PC-9 (cell line): Measurements from ENCODE around the gene SPINT2. TPM values are rescaled to one million over a fixed set of nuclear protein-coding genes. Genes with fewer than 3 reads are reported as not detected.

Source experiments
- BruUV-seq: library from RNA; stranded (reverse); fragments of 400-500 nt; replicated peaks from 2 replicates; lab custom pipeline; 2021; lab: Mats Ljungman, UMichigan
- CTCF ChIA-PET: fragments of 300-600 bp; sonication (Branson Sonifier 250); formaldehyde crosslinking; loops from one replicate; lab custom pipeline; 2022; ENCODE audit warnings: antibody characterized with exemption; lab: Charles Lee
- POLR2A ChIA-PET: fragments of 300-600 bp; sonication (Branson Sonifier 250); formaldehyde crosslinking; loops from one replicate; lab custom pipeline; 2022; ENCODE audit warnings: antibody characterized with exemption; ENCODE audit not compliant: unreplicated experiment; lab: Charles Lee
- DNase-seq, 2 experiments: peaks; one replicate each; pipeline versions ENCODE4 v3.0.0 to v3.0.0-alpha.2; 2015 to 2022; ENCODE audit warnings: mixed read lengths in 1 of 2
- H2AFZ ChIP-seq: fragments of 200-600 bp; sonication (generic); 2 replicates; pipeline ENCODE4 v1.8.1; 2017; ENCODE audit warnings: antibody characterized with exemption
- H3F3A ChIP-seq: fragments of 200-600 bp; sonication (generic); 2 replicates; pipeline ENCODE4 v1.8.1; 2017; ENCODE audit warnings: antibody characterized with exemption, mild to moderate bottlenecking, low read depth; ENCODE audit not compliant: insufficient read depth
- H3K27ac ChIP-seq: fragments of 200-600 bp; sonication (generic); 2 replicates; pipeline ENCODE4 v1.6.1; 2016; ENCODE audit warnings: mixed run types
- H3K27me3 ChIP-seq: fragments of 200-600 bp; sonication (generic); 2 replicates; pipeline ENCODE4 v1.6.1; 2016; ENCODE audit warnings: low read depth, mixed run types; ENCODE audit not compliant: insufficient read depth
- H3K36me3 ChIP-seq: fragments of 200-600 bp; sonication (generic); 2 replicates; pipeline ENCODE4 v1.6.1; 2016; ENCODE audit warnings: low read depth, mixed run types
- H3K4me1 ChIP-seq: fragments of 200-600 bp; sonication (generic); replicated peaks from 2 replicates; pipeline ENCODE4 v1.6.1; 2016; ENCODE audit warnings: mixed run types; ENCODE audit not compliant: insufficient read depth
- H3K4me2 ChIP-seq: fragments of 200-600 bp; sonication (generic); 2 replicates; pipeline ENCODE4 v1.6.1; 2017; ENCODE audit warnings: mixed run types
- H3K4me3 ChIP-seq: fragments of 200-600 bp; sonication (generic); 2 replicates; pipeline ENCODE4 v1.6.1; 2016; ENCODE audit warnings: mixed run types
- H3K79me2 ChIP-seq: fragments of 200-600 bp; sonication (generic); 2 replicates; pipeline ENCODE4 v1.6.1; 2017; ENCODE audit warnings: low read depth, mixed run types
- H3K9me2 ChIP-seq: fragments of 200-600 bp; sonication (generic); 2 replicates; pipeline ENCODE4 v1.8.1; 2017; ENCODE audit warnings: mild to moderate bottlenecking; ENCODE audit not compliant: insufficient read depth
- H3K9me3 ChIP-seq: fragments of 200-600 bp; sonication (generic); 2 replicates; pipeline ENCODE4 v1.8.1; 2016; ENCODE audit warnings: low read depth; ENCODE audit not compliant: insufficient read depth
- H4K20me1 ChIP-seq: fragments of 200-600 bp; sonication (generic); 2 replicates; pipeline ENCODE4 v1.8.1; 2017; ENCODE audit not compliant: insufficient read depth
- CTCF ChIP-seq: fragments of 200-600 bp; sonication (generic); conservative IDR thresholded peaks from 2 replicates; pipeline ENCODE4 v1.6.1; 2017; ENCODE audit warnings: mixed run types, antibody characterized with exemption, mild to moderate bottlenecking, moderate library complexity
- EZH2 ChIP-seq: fragments of 200-600 bp; sonication (generic); IDR thresholded peaks from 2 replicates; pipeline ENCODE4 v1.8.0; 2017; ENCODE audit warnings: antibody characterized with exemption, low read depth
- intact Hi-C: fragments of 100-400 bp; cut with micrococcal nuclease; formaldehyde crosslinking; loops from one replicate; pipeline ENCODE4 v1.10.0; 2022; ENCODE audit not compliant: unreplicated experiment
- total RNA-seq: library from RNA; stranded (reverse); gene quantifications from 2 replicates; pipeline ENCODE4 v1.2.3, GENCODE V29; 2021

SPINT2 gene
- total RNA-seq, 1 experiment from 2014 or later, result 1,019 TPM

- Histone ChIP-seq H3K79me2 (no peaks in the 10 kb centered on the region), H3F3A (no peaks in the 10 kb centered on the region), H3K9me2 (no peaks in the 10 kb centered on the region), H3K27me3 (no peaks in the 10 kb centered on the region), H3K27ac (no peak overlapping the region), H3K4me1 (peaks cover 9% of the 10 kb centered on the region), H3K9me3 (no peaks in the 10 kb centered on the region), H2AFZ (no peak overlapping the region), H3K4me2 (no peak overlapping the region), H3K36me3 (no peaks in the 10 kb centered on the region), H4K20me1 (no peaks in the 10 kb centered on the region), H3K4me3 (no peak overlapping the region)
- CTCF ChIA-PET, result no interaction called here
- no TSS peak for BruUV-seq
- intact Hi-C loops, result no loop called here
- TF ChIP-seq EZH2 (no peak), CTCF (no peak)
- no peak for DNase-seq
- POLR2A ChIA-PET, result interaction anchor here (0.5 kb wide), 1 partner anchor 156 kb away, joined by 3 read pairs; no protein-coding TSS in a partner anchor
These were observed 12.0 kb upstream of the SPINT2 start for GRCh38 chr19:38252385-38252784.

- H3K4me2 ChIP-seq, result no peak overlapping the region
- no peaks in the 10 kb centered on the region for H3K36me3 ChIP-seq
- TF ChIP-seq CTCF (no peak), EZH2 (no peak)
- ChIA-PET POLR2A (interaction anchor here (0.5 kb wide), 1 partner anchor 155 kb away, joined by 3 read pairs; no protein-coding TSS in a partner anchor), CTCF (no interaction called here)
- H4K20me1 ChIP-seq, result no peaks in the 10 kb centered on the region
- H3K9me3 ChIP-seq, result no peaks in the 10 kb centered on the region
- H3K27me3 ChIP-seq, result no peaks in the 10 kb centered on the region
- no peaks in the 10 kb centered on the region for H3K9me2 ChIP-seq
- H2AFZ ChIP-seq, result no peak overlapping the region
- no TSS peak for BruUV-seq
- H3K4me1 ChIP-seq, result peaks cover 9% of the 10 kb centered on the region
- no peak overlapping the region for H3K4me3 ChIP-seq
- intact Hi-C loops, result no loop called here
- H3K79me2 ChIP-seq, result no peaks in the 10 kb centered on the region
- H3K27ac ChIP-seq, result no peak overlapping the region
- DNase-seq, result no peak
- no peaks in the 10 kb centered on the region for H3F3A ChIP-seq
These were observed 11.3 kb upstream of the SPINT2 start for GRCh38 chr19:38252941-38253691.

GRCh38 chr19:38253788-38254187, 10.6 kb upstream of the SPINT2 start:
- no peaks in the 10 kb centered on the region for H3K27me3 ChIP-seq
- H3K9me3 ChIP-seq, result no peaks in the 10 kb centered on the region
- no peak for TF ChIP-seq CTCF
- TF ChIP-seq EZH2, result no peak
- no peaks in the 10 kb centered on the region for H3K9me2 ChIP-seq
- CTCF ChIA-PET, result no interaction called here
- H3K4me1 ChIP-seq, result peaks cover 9% of the 10 kb centered on the region
- no peak overlapping the region for H2AFZ ChIP-seq
- no peak overlapping the region for H3K27ac ChIP-seq
- H3K36me3 ChIP-seq, result no peaks in the 10 kb centered on the region
- intact Hi-C loops, result no loop called here
- DNase-seq, result no peak
- H3F3A ChIP-seq, result no peaks in the 10 kb centered on the region
- H3K79me2 ChIP-seq, result no peaks in the 10 kb centered on the region
- H3K4me2 ChIP-seq, result no peak overlapping the region
- POLR2A ChIA-PET, result no interaction called here
- H4K20me1 ChIP-seq, result no peaks in the 10 kb centered on the region
- BruUV-seq, result no TSS peak
- H3K4me3 ChIP-seq, result no peak overlapping the region
